ENCODE data around the gene CSTPP1.
"Not testable (repeated sequence)": the region's sequence is repeated elsewhere in the genome, so short reads cannot be mapped to it uniquely, and the experiment has no call there.

DNA sequence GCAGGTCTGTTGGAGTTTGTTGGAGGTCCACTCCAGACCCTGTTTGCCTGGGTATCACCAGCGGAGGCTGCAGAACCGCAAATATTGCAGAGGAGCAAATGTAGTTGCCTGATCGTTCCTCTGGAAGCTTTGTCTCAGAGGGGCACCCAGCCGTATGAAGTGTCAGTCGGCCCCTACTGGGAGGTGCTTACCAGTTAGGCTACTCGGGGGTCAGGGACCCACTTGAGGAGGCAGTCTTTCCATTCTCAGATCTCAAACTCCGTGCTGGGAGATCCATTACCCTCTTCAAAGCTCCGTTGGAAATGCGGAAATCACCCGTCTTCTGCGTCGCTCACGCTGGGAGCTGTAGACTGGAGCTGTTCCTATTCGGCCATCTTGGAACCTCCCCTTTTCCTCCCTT is 61.2 kb downstream of the CSTPP1 start:
- TF ChIP-seq ZNF274 (IDR thresholded peaks at IDR 0.05; ENCODE audit: low read depth, low read length); YY1 (IDR thresholded peaks at IDR 0.05; ENCODE audit: insufficient read depth, insufficient read length): not testable (repeated sequence)
